ENCODE data around the gene ARMC6. TPM values are rescaled to one million over a fixed set of nuclear protein-coding genes. Genes with fewer than 3 reads are reported as not detected.

ARMC6 gene
- total RNA-seq, 1 donor from 2014 or later: 61.9 TPM

DNA sequence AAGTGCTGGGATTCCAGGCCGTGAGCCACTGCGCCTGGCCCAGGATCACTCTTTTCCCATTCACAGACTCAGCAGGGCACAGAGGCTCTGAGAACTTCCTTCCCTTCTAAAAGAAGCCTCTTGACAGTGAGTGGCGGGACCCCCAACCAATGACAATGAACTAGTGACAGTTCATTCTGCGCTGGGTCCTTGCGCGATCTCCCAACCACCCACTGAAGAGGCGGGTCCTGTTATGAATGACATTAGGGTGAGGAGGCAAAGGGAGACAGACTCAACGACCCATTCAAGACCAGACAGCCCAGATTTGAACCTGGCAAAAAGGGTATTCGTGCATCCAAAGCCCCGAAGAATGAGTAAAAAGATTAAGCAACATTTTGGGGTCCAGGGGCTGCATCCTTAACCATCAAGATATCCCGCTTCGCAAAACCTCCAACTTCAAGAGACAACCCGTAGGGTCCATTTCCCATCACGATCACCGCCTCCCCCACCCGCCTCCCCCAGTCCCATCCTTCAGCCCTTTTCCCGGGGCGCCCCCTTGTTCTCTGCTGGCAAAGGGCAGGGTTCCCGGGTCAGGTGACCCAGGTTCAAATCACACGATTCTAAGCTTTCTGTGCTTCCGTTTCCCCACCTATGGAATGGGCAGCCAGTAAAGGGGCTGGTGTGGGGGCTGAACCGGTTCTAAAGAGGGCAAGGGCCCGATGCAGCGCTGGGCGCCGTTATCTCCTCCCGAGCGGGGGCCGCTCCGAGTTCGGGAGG lies 805 bp upstream of the ARMC6 start:
- peaks cover 38% of the 10 kb centered on the region for H3K4me1 Mint-ChIP-seq
- peaks cover 41% of the 10 kb centered on the region for H3K36me3 Mint-ChIP-seq (ENCODE audit: low read depth)
- DNase-seq: peak; percentile 95
- H3K27ac Mint-ChIP-seq: peak overlapping the region; percentile 88
- peak overlapping the region; percentile 89 for H3K4me3 Mint-ChIP-seq
- no peaks in the 10 kb centered on the region for H3K9me3 Mint-ChIP-seq
- intact Hi-C loops (cut with micrococcal nuclease): loop anchor here (1.0 to 5.0 kb wide), 5 partner anchors 31 to 200 kb away; partner anchors contain the start of genes BORCS8, COPE, DDX49 and RFXANK
- H3K27me3 Mint-ChIP-seq: peaks cover 1% of the 10 kb centered on the region

DNA sequence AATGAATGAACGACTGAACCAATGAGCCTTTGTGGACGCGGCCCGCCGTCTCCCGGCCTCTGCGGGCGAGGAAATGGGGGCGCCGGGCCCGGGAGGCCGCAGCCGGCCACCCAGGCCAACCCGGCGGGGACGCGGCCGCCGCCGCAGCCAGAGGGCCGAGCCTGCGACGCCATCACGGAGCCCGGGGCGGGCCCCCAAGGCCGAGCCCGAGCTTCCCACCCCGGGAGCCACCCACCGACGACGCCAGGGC lies 302 bp upstream of the ARMC6 start:
- Mint-ChIP-seq H3K27ac (peak overlapping the region; percentile 88), H3K9me3 (no peaks in the 10 kb centered on the region), H3K27me3 (peaks cover 1% of the 10 kb centered on the region), H3K36me3 (ENCODE audit: low read depth) (peaks cover 37% of the 10 kb centered on the region), H3K4me1 (peaks cover 35% of the 10 kb centered on the region), H3K4me3 (peak overlapping the region; percentile 95)
- intact Hi-C loops (cut with micrococcal nuclease): loop anchor here (1.0 to 5.0 kb wide), 3 partner anchors 106 to 201 kb away; partner anchors contain the start of genes BORCS8, RFXANK, TMEM161A and UPF1
- no peak for DNase-seq

GRCh38 chr19:19034204-19034624 lies 811 bp downstream of the ARMC6 start:
- Mint-ChIP-seq H3K36me3 (ENCODE audit: low read depth) (peaks cover 36% of the 10 kb centered on the region), H3K9me3 (no peaks in the 10 kb centered on the region), H3K27ac (peak overlapping the region; percentile 96), H3K4me1 (peaks cover 35% of the 10 kb centered on the region), H3K4me3 (peak overlapping the region; percentile 95), H3K27me3 (peaks cover 1% of the 10 kb centered on the region)
- peak; percentile 94 for DNase-seq
- intact Hi-C loops (cut with micrococcal nuclease): loop anchor here (5.0 kb wide), 1 partner anchor 202 kb away; the partner anchor contains the start of gene UPF1

DNA sequence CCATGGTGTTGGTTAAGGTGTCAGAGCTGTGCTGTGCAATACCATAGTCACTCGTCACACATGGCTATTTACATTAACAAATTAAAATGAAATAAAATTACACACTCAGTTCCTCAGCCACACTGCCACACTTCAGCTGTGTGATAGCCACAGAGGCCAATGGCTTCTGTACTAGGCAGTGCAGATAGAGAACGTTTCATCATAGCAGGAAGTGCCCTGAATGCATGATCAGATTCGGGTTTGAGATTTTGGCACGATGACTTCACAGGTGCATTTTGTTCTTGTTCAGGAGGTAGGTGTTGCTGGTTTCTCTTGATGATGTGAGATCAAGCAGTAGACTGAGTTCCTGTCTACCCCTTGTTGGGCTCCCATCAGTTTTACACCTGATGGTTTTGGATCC lies 6.5 kb downstream of the ARMC6 start:
- DNase-seq: peak; percentile 69
- H3K36me3 Mint-ChIP-seq (ENCODE audit: low read depth): peaks cover 28% of the 10 kb centered on the region
- intact Hi-C loops (cut with micrococcal nuclease): no loop called here
- no peaks in the 10 kb centered on the region for H3K27me3 Mint-ChIP-seq
- H3K4me3 Mint-ChIP-seq: no peak overlapping the region
- H3K9me3 Mint-ChIP-seq: no peaks in the 10 kb centered on the region
- H3K27ac Mint-ChIP-seq: no peak overlapping the region
- peaks cover 25% of the 10 kb centered on the region for H3K4me1 Mint-ChIP-seq

DNA sequence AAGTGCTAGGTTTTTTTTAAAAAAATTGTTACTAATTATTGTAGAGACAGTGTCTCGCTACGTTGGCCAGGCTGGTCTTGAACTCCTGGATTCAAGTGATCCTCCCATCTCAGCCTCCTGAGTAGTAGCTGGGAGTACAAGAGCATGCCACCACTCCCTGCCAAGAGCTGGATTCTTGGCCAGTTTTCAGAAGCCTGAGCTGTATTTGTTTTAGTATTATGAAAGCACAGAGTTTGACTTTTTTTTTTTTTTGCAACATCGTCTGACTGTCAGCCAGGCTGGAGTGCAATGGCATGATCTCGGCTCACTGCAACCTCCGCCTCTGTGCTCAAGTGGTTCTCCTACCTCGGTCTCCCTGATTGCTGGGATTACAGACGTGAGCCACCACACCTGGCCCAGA lies 7.0 kb downstream of the ARMC6 start:
- Mint-ChIP-seq H3K36me3 (ENCODE audit: low read depth) (peaks cover 32% of the 10 kb centered on the region), H3K27me3 (no peaks in the 10 kb centered on the region), H3K4me1 (peaks cover 23% of the 10 kb centered on the region), H3K4me3 (no peak overlapping the region), H3K27ac (no peak overlapping the region), H3K9me3 (no peaks in the 10 kb centered on the region)
- intact Hi-C loops (cut with micrococcal nuclease): no loop called here
- no peak for DNase-seq

DNA sequence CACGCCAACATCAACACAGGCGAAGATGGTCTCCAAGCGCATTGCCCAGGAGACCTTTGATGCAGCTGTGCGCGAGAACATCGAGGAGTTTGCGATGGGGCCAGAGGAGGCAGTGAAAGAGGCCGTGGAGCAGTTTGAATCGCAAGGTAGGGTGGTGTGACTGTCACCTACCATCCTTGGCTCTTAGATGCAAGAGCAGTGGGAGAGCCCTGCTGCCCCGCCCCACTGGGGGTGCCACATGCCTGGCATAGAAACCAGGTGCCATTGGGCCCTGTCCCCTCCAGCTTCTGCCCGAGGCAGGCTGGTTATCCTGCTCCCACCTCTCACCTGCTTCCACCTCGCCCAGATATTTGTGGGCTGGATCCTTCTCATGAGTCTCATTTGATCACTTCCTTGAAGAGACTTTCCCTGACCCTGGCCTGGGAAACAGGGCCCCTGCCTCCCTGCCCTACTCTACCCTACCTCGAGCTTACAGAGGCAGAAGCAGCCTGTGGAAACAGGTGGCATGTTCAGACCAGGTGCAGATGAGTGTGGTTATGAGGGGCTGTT lies 9.4 kb downstream of the ARMC6 start:
- Mint-ChIP-seq H3K4me1 (peaks cover 13% of the 10 kb centered on the region), H3K4me3 (no peak overlapping the region), H3K36me3 (ENCODE audit: low read depth) (peaks cover 31% of the 10 kb centered on the region), H3K27me3 (no peaks in the 10 kb centered on the region), H3K27ac (no peak overlapping the region), H3K9me3 (no peaks in the 10 kb centered on the region)
- intact Hi-C loops (cut with micrococcal nuclease): no loop called here
- no peak for DNase-seq

DNA sequence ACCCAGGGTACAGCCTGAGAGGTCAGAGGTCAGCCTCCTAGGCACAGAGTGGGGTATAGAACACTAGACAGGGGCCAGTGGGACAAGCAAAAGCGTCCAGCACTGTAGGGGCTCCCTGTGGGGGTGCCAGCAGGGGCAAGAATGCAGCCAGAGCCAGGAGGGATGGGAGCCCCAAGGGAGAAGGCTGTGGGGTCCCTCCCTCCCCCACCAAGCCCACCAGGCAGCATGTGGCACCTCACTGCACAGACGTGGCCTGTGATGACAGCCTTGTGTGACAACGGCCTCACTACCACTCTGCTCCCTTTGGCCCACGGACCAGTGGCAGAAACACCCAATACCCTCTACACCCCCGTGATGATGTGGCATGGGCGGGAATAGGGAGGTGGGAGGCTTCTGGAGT lies 10.1 kb downstream of the ARMC6 start:
- Mint-ChIP-seq H3K27ac (no peak overlapping the region), H3K36me3 (ENCODE audit: low read depth) (peaks cover 34% of the 10 kb centered on the region), H3K27me3 (no peaks in the 10 kb centered on the region), H3K4me1 (peaks cover 13% of the 10 kb centered on the region), H3K9me3 (no peaks in the 10 kb centered on the region), H3K4me3 (no peak overlapping the region)
- intact Hi-C loops (cut with micrococcal nuclease): no loop called here
- no peak for DNase-seq

DNA sequence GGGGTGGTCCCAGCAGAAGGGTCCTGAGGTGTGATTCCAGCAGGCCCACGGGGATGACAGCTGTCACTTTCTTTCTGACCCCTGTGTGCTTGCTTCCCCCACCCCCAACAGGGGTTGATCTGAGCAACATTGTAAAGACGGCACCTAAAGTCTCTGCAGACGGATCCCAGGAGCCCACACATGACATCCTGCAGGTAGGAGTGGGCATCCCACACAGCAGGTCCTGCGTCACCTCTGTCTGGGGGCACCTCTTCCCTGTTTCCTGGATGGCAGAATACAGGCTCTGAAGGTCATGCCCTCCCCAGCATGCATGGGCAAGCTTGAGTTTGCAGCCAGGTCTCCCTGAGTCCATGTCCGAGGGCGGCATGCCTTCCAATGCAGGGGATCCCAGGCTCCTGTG lies 10.5 kb downstream of the ARMC6 start:
- H3K4me3 Mint-ChIP-seq: no peak overlapping the region
- peaks cover 13% of the 10 kb centered on the region for H3K4me1 Mint-ChIP-seq
- H3K27me3 Mint-ChIP-seq: no peaks in the 10 kb centered on the region
- intact Hi-C loops (cut with micrococcal nuclease): no loop called here
- no peak overlapping the region for H3K27ac Mint-ChIP-seq
- DNase-seq: no peak
- H3K36me3 Mint-ChIP-seq (ENCODE audit: low read depth): peaks cover 36% of the 10 kb centered on the region
- H3K9me3 Mint-ChIP-seq: no peaks in the 10 kb centered on the region

GRCh38 chr19:19049406-19049805 lies 16.0 kb downstream of the ARMC6 start:
- no peak for DNase-seq
- Mint-ChIP-seq H3K36me3 (ENCODE audit: low read depth) (peaks cover 53% of the 10 kb centered on the region), H3K4me3 (no peak overlapping the region), H3K9me3 (no peaks in the 10 kb centered on the region), H3K4me1 (no peaks in the 10 kb centered on the region), H3K27ac (no peak overlapping the region), H3K27me3 (no peaks in the 10 kb centered on the region)
- intact Hi-C loops (cut with micrococcal nuclease): no loop called here

GRCh38 chr19:19050104-19050503 lies 16.7 kb downstream of the ARMC6 start:
- Mint-ChIP-seq H3K9me3 (no peaks in the 10 kb centered on the region), H3K4me1 (no peaks in the 10 kb centered on the region), H3K27me3 (no peaks in the 10 kb centered on the region), H3K36me3 (ENCODE audit: low read depth) (peaks cover 50% of the 10 kb centered on the region), H3K4me3 (no peak overlapping the region), H3K27ac (no peak overlapping the region)
- DNase-seq: no peak
- intact Hi-C loops (cut with micrococcal nuclease): no loop called here

DNA sequence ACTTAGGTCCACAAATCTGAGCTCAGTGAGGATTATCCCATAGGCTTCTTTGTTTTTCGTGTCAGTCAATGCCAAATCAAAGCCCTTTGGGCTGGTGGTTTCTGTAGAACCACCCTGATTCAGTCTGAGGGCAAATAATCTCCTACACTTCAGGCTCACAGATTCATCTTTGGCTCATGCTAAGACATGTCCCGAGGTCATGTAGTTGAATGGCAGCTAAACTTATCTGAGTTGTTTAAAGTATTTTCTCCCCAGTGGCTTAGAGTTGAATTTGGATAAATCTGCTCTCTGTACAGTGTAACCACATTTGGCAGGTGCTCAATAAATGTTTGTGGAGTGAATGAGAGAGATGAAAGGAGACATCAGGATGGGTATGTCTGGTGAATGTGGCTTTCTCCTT lies 17.3 kb downstream of the ARMC6 start:
- Mint-ChIP-seq H3K4me3 (no peak overlapping the region), H3K4me1 (no peaks in the 10 kb centered on the region), H3K36me3 (ENCODE audit: low read depth) (peaks cover 50% of the 10 kb centered on the region), H3K27ac (no peak overlapping the region), H3K9me3 (no peaks in the 10 kb centered on the region), H3K27me3 (no peaks in the 10 kb centered on the region)
- intact Hi-C loops (cut with micrococcal nuclease): no loop called here
- DNase-seq: no peak

DNA sequence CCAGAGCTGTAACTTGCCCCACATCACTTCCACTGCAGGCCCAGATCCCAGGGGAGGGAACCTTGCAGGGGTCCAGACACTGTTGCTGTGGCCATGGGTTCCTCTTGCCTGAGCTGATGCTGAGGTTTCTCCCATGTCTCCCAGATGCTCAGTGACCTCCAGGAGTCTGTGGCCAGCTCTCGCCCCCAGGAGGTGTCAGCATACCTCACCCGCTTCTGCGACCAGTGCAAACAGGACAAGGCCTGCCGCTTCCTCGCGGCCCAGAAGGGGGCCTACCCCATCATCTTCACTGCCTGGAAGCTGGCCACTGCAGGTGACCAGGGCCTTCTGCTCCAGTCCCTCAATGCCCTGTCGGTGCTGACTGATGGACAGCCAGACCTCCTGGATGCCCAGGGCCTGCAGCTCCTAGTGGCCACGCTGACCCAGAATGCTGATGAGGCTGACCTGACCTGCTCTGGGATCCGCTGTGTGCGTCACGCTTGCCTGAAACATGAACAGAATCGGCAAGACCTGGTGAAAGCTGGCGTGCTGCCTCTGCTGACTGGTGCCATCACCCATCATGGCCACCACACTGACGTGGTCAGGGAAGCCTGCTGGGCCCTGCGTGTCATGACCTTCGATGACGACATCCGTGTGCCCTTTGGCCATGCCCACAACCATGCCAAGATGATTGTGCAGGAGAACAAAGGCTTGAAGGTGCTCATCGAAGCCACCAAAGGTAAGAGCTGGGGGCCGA lies 18.2 kb downstream of the ARMC6 start:
- H3K4me3 Mint-ChIP-seq: no peak overlapping the region
- intact Hi-C loops (cut with micrococcal nuclease): no loop called here
- H3K27me3 Mint-ChIP-seq: no peaks in the 10 kb centered on the region
- no peak for DNase-seq
- peaks cover 46% of the 10 kb centered on the region for H3K36me3 Mint-ChIP-seq (ENCODE audit: low read depth)
- H3K4me1 Mint-ChIP-seq: no peaks in the 10 kb centered on the region
- H3K27ac Mint-ChIP-seq: no peak overlapping the region
- no peaks in the 10 kb centered on the region for H3K9me3 Mint-ChIP-seq

DNA sequence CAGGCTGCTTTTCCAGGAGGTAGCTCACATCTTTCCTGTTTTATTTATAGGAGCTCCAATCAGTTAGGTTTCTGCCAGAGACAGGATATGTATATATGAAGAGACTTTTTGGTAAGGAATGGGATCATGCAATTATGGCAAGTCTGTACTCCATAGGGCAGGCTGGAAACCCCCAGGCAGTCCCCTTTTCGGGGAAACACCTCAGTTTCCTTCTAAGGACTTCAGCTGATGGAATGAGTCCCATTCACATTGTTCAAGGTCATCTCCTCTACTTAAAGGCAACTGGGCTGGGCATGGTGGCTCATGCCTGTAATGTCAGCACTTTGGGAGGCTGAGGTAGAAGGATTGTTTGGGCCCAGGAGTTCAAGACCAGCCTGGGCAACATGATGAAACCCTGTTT lies 19.5 kb downstream of the ARMC6 start:
- H3K4me1 Mint-ChIP-seq: no peaks in the 10 kb centered on the region
- peaks cover 42% of the 10 kb centered on the region for H3K36me3 Mint-ChIP-seq (ENCODE audit: low read depth)
- no peak overlapping the region for H3K27ac Mint-ChIP-seq
- no peaks in the 10 kb centered on the region for H3K27me3 Mint-ChIP-seq
- intact Hi-C loops (cut with micrococcal nuclease): loop anchor here (1.0 kb wide), 1 partner anchor 86 kb away; no protein-coding TSS in a partner anchor
- H3K9me3 Mint-ChIP-seq: no peaks in the 10 kb centered on the region
- H3K4me3 Mint-ChIP-seq: no peak overlapping the region
- DNase-seq: no peak
